ENCODE results near the gene ARHGEF39.

Gene ARHGEF39

DNA sequence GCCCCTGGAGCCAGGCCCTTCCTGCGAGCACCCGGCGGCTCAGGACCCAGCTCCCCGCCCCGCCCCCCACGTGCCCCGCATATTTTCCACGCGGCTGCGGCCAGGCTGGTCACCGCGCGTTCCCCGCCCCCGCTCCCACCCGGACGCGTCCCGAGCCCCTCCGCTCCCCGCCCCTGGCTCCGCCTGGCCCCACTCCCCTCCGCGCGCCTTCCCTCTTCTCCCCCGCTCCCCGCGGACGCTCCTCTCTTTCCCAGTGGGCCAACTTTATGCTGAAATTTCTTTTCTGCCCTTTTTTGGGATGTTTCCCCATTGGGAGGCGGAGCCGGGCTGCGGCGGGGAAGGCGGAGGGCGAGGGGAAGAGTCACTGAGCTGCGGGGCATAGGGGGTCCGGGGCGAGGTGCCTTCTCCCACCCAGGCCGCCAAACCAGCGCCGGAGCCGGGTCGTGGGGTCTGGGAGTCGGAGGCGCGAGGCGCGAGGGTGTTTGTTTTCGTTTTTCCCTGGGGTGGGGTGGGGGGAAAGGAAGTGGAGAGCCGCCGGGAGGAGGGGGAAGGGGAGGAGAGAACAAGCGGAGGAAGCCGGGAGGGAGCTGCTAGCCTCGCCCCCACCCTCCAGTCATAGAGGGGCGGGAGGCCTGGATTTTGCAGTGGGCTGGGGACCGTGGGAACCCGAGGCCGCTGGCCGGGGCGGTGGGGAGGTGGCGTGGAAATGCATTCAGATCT lies 25.8 kb upstream of the ARHGEF39 start:
- peak; percentile 90 for DNase-seq

DNA sequence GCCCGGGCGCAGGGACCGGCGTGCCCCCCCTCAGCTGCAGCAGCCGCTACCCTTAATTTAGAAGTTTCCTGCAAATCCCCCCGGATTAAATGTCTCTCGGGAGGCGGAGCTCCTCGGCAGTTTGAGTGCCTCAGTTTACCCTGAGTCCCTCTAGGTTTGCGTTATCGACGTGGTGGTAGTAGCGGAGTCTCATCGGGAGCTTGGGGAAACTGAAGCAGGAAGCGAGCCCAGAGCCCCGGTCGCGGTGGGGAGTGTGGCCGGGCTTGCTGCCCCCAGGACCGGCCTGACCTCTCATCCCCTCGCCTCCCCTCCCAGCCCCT lies 25.3 kb upstream of the ARHGEF39 start:
- no peak for DNase-seq

DNA sequence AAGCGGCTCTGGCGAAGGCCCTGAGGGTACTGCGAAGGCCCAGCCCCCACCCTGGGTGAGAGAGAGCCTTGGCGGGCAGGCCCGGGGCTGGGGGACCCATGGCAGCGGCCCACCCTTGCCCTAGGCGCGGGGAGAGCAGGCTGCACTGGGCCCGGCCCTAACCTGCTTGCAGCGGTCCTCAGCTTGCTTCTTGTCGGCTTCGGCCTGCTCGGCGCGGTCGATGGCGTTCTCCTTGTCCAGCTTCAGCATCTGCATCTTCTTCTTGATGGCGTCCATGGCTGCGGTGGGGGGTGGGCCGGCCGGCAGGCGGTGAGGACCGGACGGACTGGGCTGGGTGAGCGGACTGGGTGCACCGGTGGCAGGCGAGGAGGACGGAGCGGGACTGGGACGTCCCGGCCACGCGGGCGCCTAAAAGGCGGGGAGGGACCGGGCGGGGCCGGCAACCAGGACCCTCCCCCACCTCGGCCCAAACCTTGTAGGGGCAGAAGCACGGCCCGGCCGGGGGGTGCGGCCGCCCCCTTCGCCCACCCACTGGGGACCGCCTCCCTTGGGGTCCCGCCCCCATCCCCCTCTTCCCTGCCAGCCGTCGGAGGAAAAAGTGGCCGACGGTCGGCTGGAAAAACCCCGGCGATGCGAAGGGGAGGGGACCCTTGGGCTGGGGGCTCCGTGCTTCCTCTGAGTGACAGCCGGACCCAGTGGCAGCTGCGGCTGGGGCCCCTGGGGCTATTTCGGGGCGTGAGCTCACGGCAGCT lies 24.7 kb upstream of the ARHGEF39 start, which contains the start of gene TPM2:
Gene TPM2 (minus strand): TSS at position 384 of the 752 bp plus-strand sequence. CDS start 108 bp downstream, at position 276.
- peak; percentile 95 for DNase-seq

DNA sequence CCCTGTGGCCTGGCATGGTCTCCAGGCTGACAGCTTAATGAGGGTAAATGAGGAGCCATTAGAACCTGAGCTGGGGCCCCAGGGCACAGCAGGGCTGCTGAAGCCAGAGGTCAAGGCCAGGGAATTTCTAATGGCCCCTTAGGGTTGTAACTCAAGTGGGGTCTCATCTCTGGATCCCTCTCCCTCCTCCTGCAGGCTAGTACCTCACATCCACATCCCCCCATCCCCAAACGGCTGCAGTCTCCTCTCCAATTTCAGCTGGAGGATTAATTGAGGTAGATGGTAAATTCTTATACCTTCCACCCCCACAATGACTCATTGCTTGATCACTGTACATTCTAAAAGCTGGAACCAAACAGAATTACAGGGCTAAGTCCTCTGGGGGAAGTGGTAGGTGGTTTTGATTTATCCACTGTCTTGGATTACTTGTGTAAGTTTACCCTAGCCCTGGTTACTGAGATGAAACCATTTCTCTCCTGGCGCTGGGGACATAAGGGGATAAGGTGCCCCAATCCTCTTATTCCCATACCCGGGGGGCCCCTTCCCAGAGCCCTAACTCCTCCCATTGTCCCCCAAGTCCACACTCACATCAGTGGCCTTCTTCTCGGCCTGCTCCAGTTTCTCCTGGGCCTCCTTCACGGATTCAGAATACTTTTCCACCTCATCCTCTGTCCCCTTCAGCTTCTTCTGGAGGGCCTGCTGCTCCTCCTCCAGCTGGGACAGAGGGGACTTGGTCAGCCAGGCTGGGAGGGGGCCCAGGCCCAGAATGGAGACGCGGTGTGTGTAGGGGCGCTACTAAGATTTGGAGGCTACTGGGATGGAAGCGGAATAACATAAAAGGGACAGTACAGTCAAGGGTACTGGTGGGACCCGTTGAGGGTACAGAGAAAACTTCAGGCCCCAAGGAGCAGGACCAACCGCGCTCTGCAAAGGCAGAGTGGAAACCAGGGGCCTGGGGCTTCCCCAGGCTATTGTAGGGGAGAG lies 23.9 kb upstream of the ARHGEF39 start:
- DNase-seq = peak; percentile 90

DNA sequence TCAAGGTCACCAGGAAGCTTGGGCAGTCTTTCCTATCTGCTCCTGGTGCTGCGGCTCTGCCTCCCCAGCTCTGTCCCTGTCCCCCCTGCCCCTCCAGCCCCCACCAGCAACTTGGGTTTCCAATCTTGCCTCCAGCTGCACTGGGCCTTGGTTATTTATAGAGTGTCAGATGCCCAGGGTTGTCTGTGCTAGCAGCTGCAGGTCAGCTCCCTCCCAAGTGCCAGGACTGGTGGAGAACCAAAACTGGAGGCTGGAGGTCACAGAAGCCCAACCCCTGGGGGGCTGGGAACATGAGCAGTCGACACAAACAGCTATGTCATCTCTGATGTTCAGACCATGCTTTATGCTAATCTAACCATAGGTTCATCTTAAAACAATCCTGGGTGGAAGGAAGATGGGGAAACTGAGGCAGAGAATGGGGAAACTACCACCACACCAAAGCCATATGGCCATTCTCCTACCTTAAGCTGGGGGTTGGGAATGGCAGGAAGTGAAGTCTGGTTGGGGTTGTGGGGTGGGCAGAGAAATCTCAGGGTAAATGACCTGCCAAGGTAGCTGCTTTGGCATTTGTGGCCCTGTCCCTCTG lies 23.1 kb upstream of the ARHGEF39 start:
- DNase-seq = no peak

DNA sequence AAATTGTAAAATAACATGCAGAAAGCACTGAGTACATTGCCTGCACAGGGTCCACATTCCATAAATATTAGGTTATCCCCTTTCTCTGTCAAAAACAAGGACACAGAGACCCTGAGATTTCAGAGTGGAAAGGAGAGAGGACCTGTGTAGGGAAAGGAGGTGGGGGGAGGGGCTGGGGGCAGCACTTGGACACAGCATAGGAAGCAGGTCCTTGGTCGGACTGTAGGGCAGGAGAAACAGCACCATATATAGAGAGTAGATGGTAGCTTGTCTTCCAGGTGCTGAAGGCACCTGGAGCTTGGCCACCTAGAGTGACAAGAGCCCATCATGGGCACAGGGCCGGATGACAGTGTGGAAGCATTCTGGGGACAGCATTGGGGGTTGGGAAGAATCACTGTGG lies 22.3 kb upstream of the ARHGEF39 start:
- DNase-seq = no peak

DNA sequence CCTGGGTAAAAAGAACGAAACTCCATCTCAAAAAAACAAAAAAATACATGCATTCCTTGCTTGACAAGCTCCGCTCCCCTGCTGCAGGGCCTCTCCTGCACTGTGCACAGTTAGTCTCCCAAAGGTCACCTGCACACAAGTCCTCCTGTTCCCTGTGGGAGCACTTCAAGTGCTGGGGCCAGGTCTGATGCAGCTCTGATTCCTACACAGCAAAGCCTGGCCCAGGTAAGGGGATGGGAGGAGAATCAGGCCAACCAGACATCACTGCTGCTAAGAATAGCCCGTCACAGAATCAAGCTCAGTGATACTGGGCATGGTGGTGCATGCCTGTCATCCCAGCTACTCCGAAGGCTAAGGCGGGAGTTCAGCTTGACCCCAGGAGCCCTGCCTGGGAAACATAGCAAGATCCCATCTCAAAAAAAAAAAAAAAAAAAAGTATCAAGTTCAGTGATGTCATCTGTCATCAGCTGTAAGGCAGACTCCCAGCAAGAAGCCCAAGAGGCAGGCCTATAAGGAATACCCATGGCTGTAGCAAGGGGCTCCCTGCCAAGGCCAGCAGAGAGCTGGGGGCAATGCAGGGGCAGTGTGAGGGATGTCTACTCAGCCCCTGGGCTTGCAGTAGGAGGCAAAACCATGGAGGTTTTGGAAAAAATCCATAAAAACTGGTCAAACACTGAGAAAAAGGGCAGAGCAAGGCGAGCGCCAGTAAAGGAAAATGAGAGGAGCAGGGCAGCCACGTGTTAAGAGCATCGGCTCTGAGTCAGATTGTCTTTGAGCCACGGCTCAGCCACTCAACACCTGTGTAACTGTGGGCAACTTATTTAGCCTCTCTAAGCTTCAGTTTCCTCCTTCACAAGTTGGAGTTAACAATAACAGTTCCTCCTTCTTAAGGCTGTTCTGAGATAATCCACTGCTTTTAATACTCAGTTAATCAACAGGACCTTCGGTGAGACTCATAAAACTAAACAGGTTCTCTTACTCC lies 21.5 kb upstream of the ARHGEF39 start:
- peak; percentile 43 for DNase-seq

DNA sequence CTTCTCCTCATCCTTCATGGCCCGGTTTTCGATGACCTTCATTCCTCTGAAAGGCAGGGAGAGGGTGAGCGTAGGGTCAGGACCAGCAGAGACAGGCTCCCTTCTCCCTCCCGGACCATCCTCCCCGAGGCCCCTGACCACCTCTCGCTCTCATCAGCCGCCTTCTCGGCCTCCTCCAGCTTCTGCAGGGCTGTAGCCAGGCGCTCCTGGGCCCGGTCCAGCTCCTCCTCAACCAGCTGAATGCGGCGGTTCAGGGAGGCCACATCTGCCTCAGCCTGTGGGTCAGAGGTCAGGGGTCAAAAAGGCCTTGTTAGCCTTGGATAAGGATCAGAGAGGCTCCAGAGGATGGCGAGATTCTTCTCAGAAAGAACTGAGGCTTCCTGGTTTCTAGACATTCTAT lies 20.5 kb upstream of the ARHGEF39 start:
- DNase-seq = no peak

DNA sequence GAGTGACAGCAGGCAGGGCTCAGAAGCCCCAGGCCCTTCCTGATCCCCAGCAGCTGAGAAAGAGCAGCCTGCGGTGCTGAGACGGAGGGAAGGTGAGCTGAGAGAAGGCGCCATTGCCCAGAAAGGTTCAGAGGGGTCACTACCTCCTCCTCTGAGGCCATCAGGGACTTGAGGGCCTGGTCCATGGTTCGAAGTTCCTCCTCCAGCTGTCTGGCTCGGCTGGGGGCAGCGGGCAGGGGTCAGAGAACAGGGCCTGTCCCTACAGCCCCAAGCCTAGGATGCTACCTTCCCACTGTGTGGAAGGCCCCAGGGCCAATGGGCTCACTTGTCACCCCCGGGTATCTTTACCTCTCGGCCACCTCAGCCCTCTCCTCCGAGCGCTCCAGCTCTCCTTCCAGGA lies 19.9 kb upstream of the ARHGEF39 start:
- no peak for DNase-seq

DNA sequence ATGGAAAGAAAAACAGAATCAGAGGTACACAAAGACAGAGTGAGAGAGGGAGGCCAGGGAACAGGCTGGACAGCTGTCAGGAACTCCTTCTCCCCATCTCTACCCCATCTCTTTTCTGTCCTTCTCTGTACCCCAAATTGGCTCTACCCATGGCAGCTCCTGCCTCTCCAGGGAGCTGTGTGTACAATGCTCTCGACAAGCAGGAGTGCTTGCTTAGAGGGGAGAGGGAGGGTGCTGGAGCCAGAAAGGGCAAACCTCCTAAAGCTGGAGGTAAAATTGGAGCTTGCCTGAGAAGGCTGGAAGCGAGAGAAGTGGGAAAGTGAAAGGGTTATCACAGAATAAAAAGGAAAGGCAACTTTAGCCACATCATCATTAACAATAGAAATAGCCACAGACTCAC lies 18.3 kb upstream of the ARHGEF39 start:
- DNase-seq = no peak

DNA sequence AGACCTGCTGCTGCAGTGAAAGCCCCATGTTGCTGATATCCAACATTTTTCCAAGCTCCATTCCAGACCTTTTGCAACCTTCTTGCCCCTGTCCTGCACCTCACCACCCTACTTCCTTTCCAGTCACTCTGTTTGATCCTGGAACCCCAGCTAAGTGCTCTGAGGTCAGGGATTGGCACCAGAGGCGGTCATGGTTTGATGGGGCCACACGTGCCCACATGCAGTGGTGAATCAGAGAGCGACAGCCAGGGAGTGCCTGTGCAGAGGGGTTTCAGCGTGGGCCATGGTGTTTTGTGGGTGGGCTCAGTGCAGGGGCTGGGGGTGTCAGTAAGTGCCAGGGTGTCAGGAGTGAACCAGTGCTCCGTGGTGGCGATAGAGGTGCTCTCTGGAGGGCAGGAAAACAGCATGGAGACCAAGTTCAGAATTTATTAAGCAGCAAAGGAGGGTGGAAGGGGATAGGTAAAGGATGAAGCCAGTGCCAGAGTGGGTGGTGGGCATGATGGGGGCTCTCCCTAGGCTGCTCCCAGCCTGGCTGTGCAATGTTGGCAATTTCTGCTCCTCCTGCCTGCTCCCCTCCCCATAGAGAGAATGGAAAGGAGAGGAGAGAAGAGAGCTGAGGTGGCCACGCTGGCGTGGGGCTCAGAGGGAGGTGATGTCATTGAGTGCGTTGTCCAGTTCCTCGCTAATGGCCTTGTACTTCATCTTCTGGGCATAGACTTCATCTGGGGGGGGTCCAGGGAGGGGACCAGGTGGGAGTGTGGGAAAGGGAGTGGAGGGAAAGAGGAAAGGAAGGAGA lies 17.7 kb upstream of the ARHGEF39 start:
- no peak for DNase-seq

DNA sequence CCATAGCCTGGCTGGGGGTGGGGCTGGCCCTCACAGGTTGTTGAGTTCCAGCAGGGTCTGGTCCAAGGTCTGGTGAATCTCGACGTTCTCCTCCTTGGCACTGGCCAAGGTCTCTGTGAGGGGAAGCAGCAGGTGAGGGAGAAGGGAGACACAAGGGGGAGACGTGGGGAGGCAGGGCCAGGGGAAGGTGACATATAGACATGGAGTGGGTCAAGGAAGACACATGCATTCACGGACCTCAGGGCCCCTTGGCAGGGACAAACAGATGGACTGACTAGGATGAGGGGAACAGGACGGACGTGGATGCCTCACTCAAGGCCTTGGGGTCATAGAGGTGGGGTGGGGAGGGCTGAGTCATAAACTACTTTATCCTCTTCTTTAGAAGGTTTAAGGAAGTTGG lies 17.1 kb upstream of the ARHGEF39 start:
- DNase-seq = no peak

DNA sequence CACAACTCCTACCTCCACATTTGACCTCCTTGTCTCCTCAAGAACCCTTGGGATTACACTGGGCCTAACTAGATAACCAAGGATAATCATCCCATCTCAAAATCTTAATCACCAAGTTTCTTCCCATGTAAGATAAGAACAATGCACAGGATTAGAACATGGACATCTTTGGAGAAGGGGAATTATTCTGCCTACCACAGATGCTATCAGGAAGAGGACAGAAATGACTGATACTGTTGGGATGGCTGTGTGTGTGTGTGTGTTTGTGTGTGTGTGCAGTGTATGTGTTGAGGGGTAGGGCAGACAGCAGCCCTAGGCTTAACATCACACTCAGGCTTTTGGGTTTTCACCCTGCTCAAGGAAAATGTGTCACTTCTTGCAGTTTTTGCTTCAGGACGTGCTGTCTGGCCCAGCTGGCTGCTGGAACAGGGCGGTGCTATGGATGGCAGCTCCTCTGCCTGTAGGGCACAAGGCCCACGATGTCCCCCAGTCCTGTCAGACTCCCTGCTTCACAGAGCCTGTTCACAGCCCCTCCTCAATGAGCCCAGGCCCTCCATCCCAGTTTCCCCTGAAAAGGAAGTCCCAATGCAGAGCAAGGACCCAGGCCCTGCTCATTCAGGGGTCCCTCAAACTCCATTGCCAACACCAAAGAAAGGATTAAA lies 16.5 kb upstream of the ARHGEF39 start:
- peak; percentile 46 for DNase-seq

DNA sequence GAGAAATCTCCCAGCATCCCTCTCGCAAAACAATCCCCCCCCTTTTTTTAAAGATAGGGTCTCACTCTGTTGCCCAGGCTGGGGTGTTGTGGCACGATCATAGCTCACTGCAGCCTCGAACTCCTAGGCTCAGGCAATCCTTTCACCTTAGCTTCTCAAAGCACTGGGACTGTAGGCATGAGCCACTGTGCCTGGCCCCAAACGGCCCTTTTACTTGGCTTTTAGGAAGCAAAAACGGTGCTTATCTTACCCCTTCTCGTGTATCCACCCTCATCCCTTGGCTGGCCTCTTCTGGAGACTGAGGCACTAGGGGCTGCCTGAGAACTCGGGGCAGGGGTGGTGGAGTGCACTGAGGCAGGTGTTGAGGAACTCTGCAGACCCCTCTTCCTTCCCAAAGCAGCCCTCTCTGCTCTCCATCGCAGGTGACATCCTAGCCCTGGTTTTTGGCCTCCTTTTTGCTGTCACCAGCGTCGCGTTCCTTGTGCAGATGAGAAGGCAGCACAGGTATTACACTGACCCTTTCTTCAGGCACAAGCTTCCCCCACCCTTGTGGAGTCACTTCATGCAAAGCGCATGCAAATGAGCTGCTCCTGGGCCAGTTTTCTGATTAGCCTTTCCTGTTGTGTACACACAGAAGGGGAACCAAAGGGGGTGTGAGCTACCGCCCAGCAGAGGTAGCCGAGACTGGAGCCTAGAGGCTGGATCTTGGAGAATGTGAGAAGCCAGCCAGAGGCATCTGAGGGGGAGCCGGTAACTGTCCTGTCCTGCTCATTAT lies 15.5 kb upstream of the ARHGEF39 start:
- peak; percentile 68 for DNase-seq

DNA sequence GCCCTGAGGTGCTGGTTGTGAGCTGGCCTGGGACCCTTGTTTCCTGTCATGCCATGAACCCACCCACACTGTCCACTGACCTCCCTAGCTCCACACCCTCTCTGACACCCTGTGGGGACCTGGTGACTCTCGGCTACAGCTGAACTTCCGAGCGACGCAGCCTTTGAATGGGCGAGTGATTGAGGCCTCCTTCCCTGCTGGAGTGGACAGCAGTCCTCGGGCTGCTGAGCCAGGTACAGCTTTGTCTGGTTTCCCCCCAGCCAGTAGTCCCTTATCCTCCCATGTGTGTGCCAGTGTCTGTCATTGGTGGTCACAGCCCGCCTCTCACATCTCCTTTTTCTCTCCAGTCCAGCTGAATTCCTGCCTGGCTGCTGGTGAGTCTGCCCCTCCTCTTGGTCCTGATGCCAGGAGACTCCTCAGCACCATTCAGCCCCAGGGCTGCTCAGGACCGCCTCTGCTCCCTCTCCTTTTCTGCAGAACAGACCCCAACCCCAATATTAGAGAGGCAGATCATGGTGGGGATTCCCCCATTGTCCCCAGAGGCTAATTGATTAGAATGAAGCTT lies 14.9 kb upstream of the ARHGEF39 start:
- DNase-seq = no peak

DNA sequence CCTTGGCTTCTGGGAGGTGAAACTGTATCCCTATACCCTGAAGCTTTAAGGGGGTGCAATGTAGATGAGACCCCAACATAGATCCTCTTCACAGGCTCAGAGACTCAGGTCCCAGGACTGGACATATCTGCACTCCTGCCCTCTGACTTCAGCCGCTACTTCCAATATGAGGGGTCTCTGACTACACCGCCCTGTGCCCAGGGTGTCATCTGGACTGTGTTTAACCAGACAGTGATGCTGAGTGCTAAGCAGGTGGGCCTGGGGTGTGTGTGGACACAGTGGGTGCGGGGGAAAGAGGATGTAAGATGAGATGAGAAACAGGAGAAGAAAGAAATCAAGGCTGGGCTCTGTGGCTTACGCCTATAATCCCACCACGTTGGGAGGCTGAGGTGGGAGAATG lies 14.1 kb upstream of the ARHGEF39 start:
- no peak for DNase-seq

DNA sequence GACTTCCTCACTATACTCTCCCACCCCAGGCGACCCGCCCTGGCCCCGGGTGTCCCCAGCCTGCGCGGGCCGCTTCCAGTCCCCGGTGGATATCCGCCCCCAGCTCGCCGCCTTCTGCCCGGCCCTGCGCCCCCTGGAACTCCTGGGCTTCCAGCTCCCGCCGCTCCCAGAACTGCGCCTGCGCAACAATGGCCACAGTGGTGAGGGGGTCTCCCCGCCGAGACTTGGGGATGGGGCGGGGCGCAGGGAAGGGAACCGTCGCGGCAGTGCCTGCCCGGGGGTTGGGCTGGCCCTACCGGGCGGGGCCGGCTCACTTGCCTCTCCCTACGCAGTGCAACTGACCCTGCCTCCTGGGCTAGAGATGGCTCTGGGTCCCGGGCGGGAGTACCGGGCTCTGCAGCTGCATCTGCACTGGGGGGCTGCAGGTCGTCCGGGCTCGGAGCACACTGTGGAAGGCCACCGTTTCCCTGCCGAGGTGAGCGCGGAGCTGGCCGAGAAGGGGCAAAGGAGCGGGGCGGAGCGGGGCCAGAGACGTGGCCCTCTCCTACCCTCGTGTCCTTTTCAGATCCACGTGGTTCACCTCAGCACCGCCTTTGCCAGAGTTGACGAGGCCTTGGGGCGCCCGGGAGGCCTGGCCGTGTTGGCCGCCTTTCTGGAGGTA lies 10.9 kb upstream of the ARHGEF39 start:
- DNase-seq = peak; percentile 47

DNA sequence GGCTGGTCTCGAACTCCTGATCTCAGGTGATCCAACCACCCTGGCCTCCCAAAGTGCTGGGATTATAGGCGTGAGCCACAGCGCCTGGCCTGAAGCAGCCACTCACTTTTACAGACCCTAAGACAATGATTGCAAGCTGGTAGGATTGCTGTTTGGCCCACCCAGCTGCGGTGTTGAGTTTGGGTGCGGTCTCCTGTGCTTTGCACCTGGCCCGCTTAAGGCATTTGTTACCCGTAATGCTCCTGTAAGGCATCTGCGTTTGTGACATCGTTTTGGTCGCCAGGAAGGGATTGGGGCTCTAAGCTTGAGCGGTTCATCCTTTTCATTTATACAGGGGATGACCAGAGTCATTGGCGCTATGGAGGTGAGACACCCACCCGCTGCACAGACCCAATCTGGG lies 10.2 kb upstream of the ARHGEF39 start:
- no peak for DNase-seq

DNA sequence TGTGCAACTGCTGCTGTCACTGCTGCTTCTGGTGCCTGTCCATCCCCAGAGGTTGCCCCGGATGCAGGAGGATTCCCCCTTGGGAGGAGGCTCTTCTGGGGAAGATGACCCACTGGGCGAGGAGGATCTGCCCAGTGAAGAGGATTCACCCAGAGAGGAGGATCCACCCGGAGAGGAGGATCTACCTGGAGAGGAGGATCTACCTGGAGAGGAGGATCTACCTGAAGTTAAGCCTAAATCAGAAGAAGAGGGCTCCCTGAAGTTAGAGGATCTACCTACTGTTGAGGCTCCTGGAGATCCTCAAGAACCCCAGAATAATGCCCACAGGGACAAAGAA lies 9.0 kb upstream of the ARHGEF39 start:
- DNase-seq = no peak
